ENCODE measurements around the gene TNFRSF4. TPM values are rescaled to one million over a fixed set of nuclear protein-coding genes. Genes with fewer than 3 reads are reported as not detected.

Gene TNFRSF4
- total RNA-seq, 1 donor from 2014 or later, result 0.19 TPM

GRCh38 chr1:1204998-1205768 lies 8.8 kb downstream of the TNFRSF4 start:
- TF ChIP-seq, protein P1, sequence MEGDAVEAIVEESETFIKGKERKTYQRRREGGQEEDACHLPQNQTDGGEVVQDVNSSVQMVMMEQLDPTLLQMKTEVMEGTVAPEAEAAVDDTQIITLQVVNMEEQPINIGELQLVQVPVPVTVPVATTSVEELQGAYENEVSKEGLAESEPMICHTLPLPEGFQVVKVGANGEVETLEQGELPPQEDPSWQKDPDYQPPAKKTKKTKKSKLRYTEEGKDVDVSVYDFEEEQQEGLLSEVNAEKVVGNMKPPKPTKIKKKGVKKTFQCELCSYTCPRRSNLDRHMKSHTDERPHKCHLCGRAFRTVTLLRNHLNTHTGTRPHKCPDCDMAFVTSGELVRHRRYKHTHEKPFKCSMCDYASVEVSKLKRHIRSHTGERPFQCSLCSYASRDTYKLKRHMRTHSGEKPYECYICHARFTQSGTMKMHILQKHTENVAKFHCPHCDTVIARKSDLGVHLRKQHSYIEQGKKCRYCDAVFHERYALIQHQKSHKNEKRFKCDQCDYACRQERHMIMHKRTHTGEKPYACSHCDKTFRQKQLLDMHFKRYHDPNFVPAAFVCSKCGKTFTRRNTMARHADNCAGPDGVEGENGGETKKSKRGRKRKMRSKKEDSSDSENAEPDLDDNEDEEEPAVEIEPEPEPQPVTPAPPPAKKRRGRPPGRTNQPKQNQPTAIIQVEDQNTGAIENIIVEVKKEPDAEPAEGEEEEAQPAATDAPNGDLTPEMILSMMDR (conservative IDR thresholded peaks at IDR 0.05), result no peak
- Mint-ChIP-seq H3K36me3 (ENCODE audit: low read depth) (no peaks in the 10 kb centered on the region), H3K27me3 (ENCODE audit: low read depth) (peaks cover 17% of the 10 kb centered on the region), H3K27ac (ENCODE audit: unreplicated experiment) (no peak overlapping the region), H3K4me3 (no peak overlapping the region), H3K9me3 (no peaks in the 10 kb centered on the region), H3K4me1 (peaks cover 7% of the 10 kb centered on the region)
- no peak for DNase-seq (ENCODE audit: low read depth, low spot score)

DNA sequence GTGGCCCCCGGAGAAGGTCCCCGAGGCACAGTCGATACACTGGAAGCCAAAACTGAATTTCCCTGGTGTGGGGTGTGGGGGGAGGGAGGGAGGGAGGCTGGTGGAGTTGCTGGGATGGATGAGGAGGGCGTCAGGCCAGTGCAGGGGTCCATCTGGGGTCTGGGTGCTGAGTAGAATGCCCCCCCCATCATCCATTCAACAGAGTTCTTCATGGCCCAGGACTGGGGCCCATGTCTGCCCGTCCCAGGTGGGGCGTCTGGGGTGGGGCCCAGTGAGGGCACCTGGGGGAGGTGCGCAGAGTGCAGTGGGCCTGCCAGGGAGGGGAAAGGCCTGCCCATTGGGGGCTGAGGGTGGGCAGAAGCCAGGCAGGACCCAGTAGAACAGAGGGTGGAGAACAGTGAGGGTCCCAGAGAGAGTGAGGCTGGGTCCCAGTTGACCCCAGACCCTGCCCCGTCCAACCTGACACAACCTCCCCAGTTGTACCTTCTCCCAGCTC lies 9.5 kb downstream of the TNFRSF4 start:
- no peak overlapping the region for H3K4me3 Mint-ChIP-seq
- peaks cover 7% of the 10 kb centered on the region for H3K4me1 Mint-ChIP-seq
- TF ChIP-seq, protein P1 (conservative IDR thresholded peaks at IDR 0.05), result no peak
- no peak for DNase-seq (ENCODE audit: low read depth, low spot score)
- peaks cover 17% of the 10 kb centered on the region for H3K27me3 Mint-ChIP-seq (ENCODE audit: low read depth)
- no peaks in the 10 kb centered on the region for H3K36me3 Mint-ChIP-seq (ENCODE audit: low read depth)
- no peak overlapping the region for H3K27ac Mint-ChIP-seq (ENCODE audit: unreplicated experiment)
- H3K9me3 Mint-ChIP-seq, result no peaks in the 10 kb centered on the region

- no peaks in the 10 kb centered on the region for H3K9me3 Mint-ChIP-seq
- H3K4me3 Mint-ChIP-seq, result no peak overlapping the region
- H3K27me3 Mint-ChIP-seq (ENCODE audit: low read depth), result peaks cover 17% of the 10 kb centered on the region
- TF ChIP-seq, protein P1 (conservative IDR thresholded peaks at IDR 0.05), result no peak
- H3K36me3 Mint-ChIP-seq (ENCODE audit: low read depth), result no peaks in the 10 kb centered on the region
- no peak for DNase-seq (ENCODE audit: low read depth, low spot score)
- no peak overlapping the region for H3K27ac Mint-ChIP-seq (ENCODE audit: unreplicated experiment)
- peaks cover 7% of the 10 kb centered on the region for H3K4me1 Mint-ChIP-seq
Observed at GRCh38 chr1:1203561-1204424, 10.2 kb downstream of the TNFRSF4 start.

DNA sequence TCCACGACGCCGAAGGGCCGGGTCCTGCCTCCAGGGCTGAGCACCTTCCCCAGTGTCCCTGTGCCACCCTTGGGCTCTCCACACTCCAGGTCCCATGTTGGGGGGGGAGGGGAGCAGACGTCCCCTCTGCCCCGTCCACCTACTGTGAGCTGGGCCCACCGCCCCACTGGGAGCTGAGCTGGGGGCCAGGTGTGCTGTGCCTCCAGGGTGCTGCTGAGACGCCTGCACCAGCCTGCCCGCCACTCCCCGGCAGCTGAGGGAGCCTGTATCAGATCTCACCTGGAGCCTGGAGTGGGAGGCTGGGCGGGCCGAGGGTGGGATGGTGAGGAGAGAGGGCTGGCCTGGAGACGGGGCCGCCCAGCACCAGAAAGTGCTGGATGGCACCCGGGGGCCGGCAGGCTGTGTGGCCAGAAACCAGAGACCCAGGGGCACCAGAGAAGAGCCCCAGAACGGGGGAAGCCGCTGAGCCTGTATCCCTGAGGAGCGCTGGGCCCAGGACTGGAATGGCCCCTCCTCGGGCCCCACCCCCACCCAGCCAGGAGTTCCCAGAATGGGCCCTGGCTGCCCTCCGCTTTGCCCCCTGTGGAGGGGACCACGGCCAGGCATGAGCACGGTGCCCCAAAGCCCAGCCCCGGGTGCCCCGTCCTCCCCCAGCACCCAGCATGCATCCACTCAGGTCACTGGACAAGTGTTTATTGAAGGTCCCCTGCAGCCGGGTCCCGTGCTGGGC lies 11.0 kb downstream of the TNFRSF4 start:
- Mint-ChIP-seq H3K36me3 (ENCODE audit: low read depth) (no peaks in the 10 kb centered on the region), H3K27me3 (ENCODE audit: low read depth) (peaks cover 17% of the 10 kb centered on the region), H3K4me3 (no peak overlapping the region), H3K4me1 (peaks cover 2% of the 10 kb centered on the region), H3K27ac (ENCODE audit: unreplicated experiment) (no peak overlapping the region), H3K9me3 (no peaks in the 10 kb centered on the region)
- TF ChIP-seq, protein P1 (conservative IDR thresholded peaks at IDR 0.05), result no peak
- DNase-seq (ENCODE audit: low read depth, low spot score), result no peak
